Measurements from ENCODE around the gene LAMA1. TPM values are rescaled to one million over a fixed set of nuclear protein-coding genes. Genes with fewer than 3 reads are reported as not detected.

The LAMA1 gene
- total and polyA plus RNA-seq, 2 of the 8 experiments (the other 6 are each of a cell fraction or from before 2014, with no cell fraction given): 30.4 to 48.7 TPM

GRCh38 chr18:7049951-7050350 lies 67.6 kb downstream of the LAMA1 start (continued):
- no peak for TF ChIP-seq ATF3 (IDR thresholded peaks at IDR 0.05; ENCODE audit: insufficient read depth, low read depth, low read length)
- no peak for TF ChIP-seq EZH2 (IDR thresholded peaks at IDR 0.05; ENCODE audit: low read depth, low read length, severe bottlenecking)
- TF ChIP-seq PHF8 (conservative IDR thresholded peaks at IDR 0.05; ENCODE audit: low read depth, low read length): no peak
- no peak for TF ChIP-seq MAX (IDR thresholded peaks at IDR 0.05)

All from H1 (cell line).